ENCODE results near the gene MEIOSIN.

GRCh38 chr19:45791744-45792469, 58.7 kb downstream of the MEIOSIN start:
- TF ChIP-seq CTCF (optimal IDR thresholded peaks at IDR 0.05 in 1 of 3, IDR thresholded peaks at IDR 0.05 in 1 of 3, conservative IDR thresholded peaks at IDR 0.05 in 1 of 3; ENCODE audit: extremely low read depth in 1 of 3, insufficient read depth in 2 of 3, low read length in 3 of 3) (no peak), EZH2 (IDR thresholded peaks at IDR 0.05; ENCODE audit: low read length) (no peak)

All from keratinocyte (primary cell).